PC-9 (cell line): ENCODE measurements around the gene DPH2. TPM values are rescaled to one million over a fixed set of nuclear protein-coding genes. Genes with fewer than 3 reads are reported as not detected.

ENCODE experiments used
- BruUV-seq: library from RNA; stranded (reverse); fragments of 400-500 nt; replicated peaks from 2 replicates; lab custom pipeline; 2021; lab: Mats Ljungman, UMichigan
- CTCF ChIA-PET: fragments of 300-600 bp; sonication (Branson Sonifier 250); formaldehyde crosslinking; loops from one replicate; lab custom pipeline; 2022; ENCODE audit warnings: antibody characterized with exemption; lab: Charles Lee
- POLR2A ChIA-PET: fragments of 300-600 bp; sonication (Branson Sonifier 250); formaldehyde crosslinking; loops from one replicate; lab custom pipeline; 2022; ENCODE audit warnings: antibody characterized with exemption; ENCODE audit not compliant: unreplicated experiment; lab: Charles Lee
- DNase-seq, 2 experiments: peaks; one replicate each; pipeline versions ENCODE4 v3.0.0 to v3.0.0-alpha.2; 2015 to 2022; ENCODE audit warnings: mixed read lengths in 1 of 2
- H2AFZ ChIP-seq: fragments of 200-600 bp; sonication (generic); 2 replicates; pipeline ENCODE4 v1.8.1; 2017; ENCODE audit warnings: antibody characterized with exemption
- H3F3A ChIP-seq: fragments of 200-600 bp; sonication (generic); 2 replicates; pipeline ENCODE4 v1.8.1; 2017; ENCODE audit warnings: antibody characterized with exemption, mild to moderate bottlenecking, low read depth; ENCODE audit not compliant: insufficient read depth
- H3K27ac ChIP-seq: fragments of 200-600 bp; sonication (generic); 2 replicates; pipeline ENCODE4 v1.6.1; 2016; ENCODE audit warnings: mixed run types
- H3K27me3 ChIP-seq: fragments of 200-600 bp; sonication (generic); 2 replicates; pipeline ENCODE4 v1.6.1; 2016; ENCODE audit warnings: low read depth, mixed run types; ENCODE audit not compliant: insufficient read depth
- H3K36me3 ChIP-seq: fragments of 200-600 bp; sonication (generic); 2 replicates; pipeline ENCODE4 v1.6.1; 2016; ENCODE audit warnings: low read depth, mixed run types
- H3K4me1 ChIP-seq: fragments of 200-600 bp; sonication (generic); replicated peaks from 2 replicates; pipeline ENCODE4 v1.6.1; 2016; ENCODE audit warnings: mixed run types; ENCODE audit not compliant: insufficient read depth
- H3K4me2 ChIP-seq: fragments of 200-600 bp; sonication (generic); 2 replicates; pipeline ENCODE4 v1.6.1; 2017; ENCODE audit warnings: mixed run types
- H3K4me3 ChIP-seq: fragments of 200-600 bp; sonication (generic); 2 replicates; pipeline ENCODE4 v1.6.1; 2016; ENCODE audit warnings: mixed run types
- H3K79me2 ChIP-seq: fragments of 200-600 bp; sonication (generic); 2 replicates; pipeline ENCODE4 v1.6.1; 2017; ENCODE audit warnings: low read depth, mixed run types
- H3K9me2 ChIP-seq: fragments of 200-600 bp; sonication (generic); 2 replicates; pipeline ENCODE4 v1.8.1; 2017; ENCODE audit warnings: mild to moderate bottlenecking; ENCODE audit not compliant: insufficient read depth
- H3K9me3 ChIP-seq: fragments of 200-600 bp; sonication (generic); 2 replicates; pipeline ENCODE4 v1.8.1; 2016; ENCODE audit warnings: low read depth; ENCODE audit not compliant: insufficient read depth
- H4K20me1 ChIP-seq: fragments of 200-600 bp; sonication (generic); 2 replicates; pipeline ENCODE4 v1.8.1; 2017; ENCODE audit not compliant: insufficient read depth
- EZH2 ChIP-seq: fragments of 200-600 bp; sonication (generic); IDR thresholded peaks from 2 replicates; pipeline ENCODE4 v1.8.0; 2017; ENCODE audit warnings: antibody characterized with exemption, low read depth
- intact Hi-C: fragments of 100-400 bp; cut with micrococcal nuclease; formaldehyde crosslinking; loops from one replicate; pipeline ENCODE4 v1.10.0; 2022; ENCODE audit not compliant: unreplicated experiment
- total RNA-seq: library from RNA; stranded (reverse); gene quantifications from 2 replicates; pipeline ENCODE4 v1.2.3, GENCODE V29; 2021
- TF ChIP-seq, protein P1 (sequence below): fragments of 200-600 bp; sonication (generic); conservative IDR thresholded peaks from 2 replicates; pipeline ENCODE4 v1.6.1; 2017; ENCODE audit warnings: mixed run types, antibody characterized with exemption, mild to moderate bottlenecking, moderate library complexity

Gene DPH2
- total RNA-seq, 1 experiment from 2014 or later, result 37.8 TPM

GRCh38 chr1:43937179-43937865 lies 32.5 kb upstream of the DPH2 start:
- POLR2A ChIA-PET, result no interaction called here
- H3K27ac ChIP-seq, result no peak overlapping the region
- H4K20me1 ChIP-seq, result no peaks in the 10 kb centered on the region
- intact Hi-C loops, result no loop called here
- no peaks in the 10 kb centered on the region for H3K9me3 ChIP-seq
- H3K36me3 ChIP-seq, result no peaks in the 10 kb centered on the region
- DNase-seq, result no peak
- H2AFZ ChIP-seq, result no peak overlapping the region
- CTCF ChIA-PET, result interaction anchor here (1.5 kb wide), 1 partner anchor 174 kb away, joined by 4 read pairs; no protein-coding TSS in a partner anchor
- peaks cover 27% of the 10 kb centered on the region; the same call in 1 of the 2 replicates for H3F3A ChIP-seq
- BruUV-seq, result no TSS peak
- H3K79me2 ChIP-seq, result 0 out of 2 replicates have a peak, but pooled peaks cover 7% of the 10 kb centered on the region
- no peak overlapping the region for H3K4me3 ChIP-seq
- H3K4me1 ChIP-seq, result peaks cover 17% of the 10 kb centered on the region
- no peaks in the 10 kb centered on the region for H3K9me2 ChIP-seq
- no peaks in the 10 kb centered on the region for H3K27me3 ChIP-seq
- no peak for TF ChIP-seq EZH2
- TF ChIP-seq, protein P1, sequence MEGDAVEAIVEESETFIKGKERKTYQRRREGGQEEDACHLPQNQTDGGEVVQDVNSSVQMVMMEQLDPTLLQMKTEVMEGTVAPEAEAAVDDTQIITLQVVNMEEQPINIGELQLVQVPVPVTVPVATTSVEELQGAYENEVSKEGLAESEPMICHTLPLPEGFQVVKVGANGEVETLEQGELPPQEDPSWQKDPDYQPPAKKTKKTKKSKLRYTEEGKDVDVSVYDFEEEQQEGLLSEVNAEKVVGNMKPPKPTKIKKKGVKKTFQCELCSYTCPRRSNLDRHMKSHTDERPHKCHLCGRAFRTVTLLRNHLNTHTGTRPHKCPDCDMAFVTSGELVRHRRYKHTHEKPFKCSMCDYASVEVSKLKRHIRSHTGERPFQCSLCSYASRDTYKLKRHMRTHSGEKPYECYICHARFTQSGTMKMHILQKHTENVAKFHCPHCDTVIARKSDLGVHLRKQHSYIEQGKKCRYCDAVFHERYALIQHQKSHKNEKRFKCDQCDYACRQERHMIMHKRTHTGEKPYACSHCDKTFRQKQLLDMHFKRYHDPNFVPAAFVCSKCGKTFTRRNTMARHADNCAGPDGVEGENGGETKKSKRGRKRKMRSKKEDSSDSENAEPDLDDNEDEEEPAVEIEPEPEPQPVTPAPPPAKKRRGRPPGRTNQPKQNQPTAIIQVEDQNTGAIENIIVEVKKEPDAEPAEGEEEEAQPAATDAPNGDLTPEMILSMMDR, result no peak
- no peak overlapping the region for H3K4me2 ChIP-seq

- H2AFZ ChIP-seq, result no peak overlapping the region
- BruUV-seq, result no TSS peak
- H3K4me3 ChIP-seq, result no peak overlapping the region
- no peak overlapping the region for H3K27ac ChIP-seq
- no peak overlapping the region for H3K4me2 ChIP-seq
- no peaks in the 10 kb centered on the region for H4K20me1 ChIP-seq
- H3K9me3 ChIP-seq, result no peaks in the 10 kb centered on the region
- peaks cover 17% of the 10 kb centered on the region; the same call in 1 of the 2 replicates for H3F3A ChIP-seq
- peaks cover 10% of the 10 kb centered on the region for H3K4me1 ChIP-seq
- 0 out of 2 replicates have a peak, but pooled peaks cover 7% of the 10 kb centered on the region for H3K79me2 ChIP-seq
- TF ChIP-seq, protein P1, result no peak
- no peak for TF ChIP-seq EZH2
- CTCF ChIA-PET, result interaction anchor here (1.5 kb wide), 1 partner anchor 175 kb away, joined by 4 read pairs; no protein-coding TSS in a partner anchor
- intact Hi-C loops, result no loop called here
- H3K27me3 ChIP-seq, result no peaks in the 10 kb centered on the region
- H3K9me2 ChIP-seq, result no peaks in the 10 kb centered on the region
- no peaks in the 10 kb centered on the region for H3K36me3 ChIP-seq
- POLR2A ChIA-PET, result interaction anchor here (0.6 to 0.7 kb wide), 2 partner anchors 190 to 406 kb away, joined by 3 to 4 read pairs; no protein-coding TSS in a partner anchor
- DNase-seq, result no peak
Measured at GRCh38 chr1:43938383-43938782, 31.4 kb upstream of the DPH2 start.

- no peak for DNase-seq
- no peaks in the 10 kb centered on the region for H3K9me2 ChIP-seq
- TF ChIP-seq, protein P1, result no peak
- TF ChIP-seq EZH2, result no peak
- H2AFZ ChIP-seq, result no peak overlapping the region
- POLR2A ChIA-PET, result interaction anchor here (0.6 to 0.7 kb wide), 3 partner anchors 190 to 407 kb away, joined by 3 to 8 read pairs (median 4); no protein-coding TSS in a partner anchor
- CTCF ChIA-PET, result interaction anchor here (0.5 to 0.7 kb wide), 3 partner anchors 131 to 363 kb away, joined by 8 to 32 read pairs (median 13); no protein-coding TSS in a partner anchor
- no peak overlapping the region for H3K4me2 ChIP-seq
- 0 out of 2 replicates have a peak, but pooled peaks cover 7% of the 10 kb centered on the region for H3K79me2 ChIP-seq
- H4K20me1 ChIP-seq, result no peaks in the 10 kb centered on the region
- no TSS peak for BruUV-seq
- intact Hi-C loops, result no loop called here
- peaks cover 13% of the 10 kb centered on the region; the same call in 1 of the 2 replicates for H3F3A ChIP-seq
- no peaks in the 10 kb centered on the region for H3K9me3 ChIP-seq
- H3K4me1 ChIP-seq, result peaks cover 10% of the 10 kb centered on the region
- no peak overlapping the region for H3K27ac ChIP-seq
- no peak overlapping the region for H3K4me3 ChIP-seq
- H3K27me3 ChIP-seq, result no peaks in the 10 kb centered on the region
- no peaks in the 10 kb centered on the region for H3K36me3 ChIP-seq
Measured at GRCh38 chr1:43938892-43939587, 30.8 kb upstream of the DPH2 start.
